K562 (cell line): Measurements from ENCODE around the gene EPHA10. TPM values are rescaled to one million over a fixed set of nuclear protein-coding genes. Genes with fewer than 3 reads are reported as not detected.

Experiments used
- BHLHE40 ChIP-seq: IDR thresholded peaks from 2 replicates; pipeline ENCODE4 v1.6.1; 2011; ENCODE audit warnings: low read length, improper control_type of control experiment
- CXXC5 ChIP-seq: fragments of 250-450 bp; sonication (Bioruptor Pico); IDR thresholded peaks from 2 replicates; pipeline ENCODE4 v1.8.0; 2022; ENCODE audit warnings: inconsistent platforms, mild to moderate bottlenecking, moderate library complexity
- DEAF1 ChIP-seq: fragments of 450-650 bp; formaldehyde crosslinking; IDR thresholded peaks from 2 replicates; pipeline ENCODE4 v1.4.0; 2020; ENCODE audit warnings: mild to moderate bottlenecking, moderate library complexity
- E2F4 ChIP-seq: sonication (generic); formaldehyde crosslinking; IDR thresholded peaks from 2 replicates; pipeline ENCODE4 v1.8.0; 2022; ENCODE audit warnings: mild to moderate bottlenecking, low read depth, missing genetic modification reagents
- MBD2 ChIP-seq: sonication (generic); IDR thresholded peaks from 2 replicates; pipeline ENCODE4 v1.6.1; 2016; ENCODE audit warnings: low read depth, borderline replicate concordance
- MGA ChIP-seq: fragments of 450-650 bp; IDR thresholded peaks from 2 replicates; pipeline ENCODE4 v1.6.1; 2016; ENCODE audit warnings: mild to moderate bottlenecking, moderate library complexity
- RBM25 ChIP-seq: fragments of 200-400 bp; formaldehyde crosslinking; IDR thresholded peaks from 2 replicates; pipeline ENCODE4 v1.6.1; 2018; ENCODE audit warnings: low read length, low read depth, moderate library complexity; ENCODE audit not compliant: severe bottlenecking
- SP2 ChIP-seq: IDR thresholded peaks from 2 replicates; pipeline ENCODE4 v1.6.1; 2011; ENCODE audit warnings: mild to moderate bottlenecking, low read depth, low read length, moderate library complexity; ENCODE audit not compliant: poor library complexity, severe bottlenecking; ENCODE audit errors: extremely low read depth
- ZNF512 ChIP-seq: IDR thresholded peaks from 2 replicates; pipeline ENCODE4 v1.6.1; 2016; ENCODE audit warnings: missing genetic modification characterization, missing compliant biosample characterization
- ZNF583 ChIP-seq: fragments of 250-450 bp; sonication (Bioruptor Pico); IDR thresholded peaks from 2 replicates; pipeline ENCODE4 v1.4.0; 2020
- ZNF699 ChIP-seq: fragments of 250-450 bp; sonication (Bioruptor Pico); IDR thresholded peaks from 2 replicates; pipeline ENCODE4 v1.8.0; 2021; ENCODE audit warnings: mild to moderate bottlenecking, moderate library complexity; ENCODE audit not compliant: insufficient replicate concordance
- polyA plus RNA-seq, 8 experiments: library from polyadenylated mRNA; depleted of rRNA in 4 of 8; stranded (reverse) in 5 of 8; unstranded in 3 of 8; fragments of >200 nt; fragmentation: Nextera tagmentation in 2 of 8; fragmentation: Illumina TruSeq in 1 of 8; extraction: Ambion mirVana in 2 of 8; extraction: Trizol in 1 of 8; gene quantifications; 2 replicates each; pipeline versions ENCODE4 v1.2.1 to v1.2.3, GENCODE V29; 2011 to 2014; ENCODE audit warnings: inconsistent platforms in 1 of 8, missing spikeins in 1 of 8
- total RNA-seq, 7 experiments: library from RNA; depleted of rRNA in 6 of 7; stranded (reverse); fragments of >200 nt in 6 of 7; fragmentation: Illumina TruSeq in 2 of 7; extraction: Trizol in 2 of 7; gene quantifications; 2 replicates each; pipeline versions ENCODE4 v1.2.1 to v1.2.3, GENCODE V29; 2011 to 2021; ENCODE audit warnings: low replicate concordance in 1 of 7

Gene EPHA10
- total and polyA plus RNA-seq, 9 of the 15 experiments (the other 6 are each of a cell fraction or from before 2014, with no cell fraction given): 0.03 TPM; not detected in 8

- peak; percentile 92 for TF ChIP-seq MGA
- TF ChIP-seq DEAF1 (CRISPR knock-in tag): 0 out of 2 replicates have a peak, but pooled peaks have one; percentile 28
- no peak for TF ChIP-seq ZNF699
- no peak for TF ChIP-seq RBM25
- TF ChIP-seq ZNF583: 0 out of 2 replicates have a peak, but pooled peaks have one; percentile 38
- no peak for TF ChIP-seq MBD2
- TF ChIP-seq SP2: no peak
- peak; percentile 6 for TF ChIP-seq CXXC5 (CRISPR knock-in tag)
- TF ChIP-seq BHLHE40: no peak
- peak; percentile 80; the same call in 1 of the 2 replicates for TF ChIP-seq E2F4 (CRISPR knock-in tag)
- no peak for TF ChIP-seq ZNF512 (tag)
Measured at GRCh38 chr1:37691497-37692077, 73.3 kb downstream of the EPHA10 start (continued).
